ENCODE data around the gene PMAIP1.

The PMAIP1 gene

GRCh38 chr18:59941331-59941730 is 41.5 kb downstream of the PMAIP1 start:
- Histone ChIP-seq H3K4me1 (ENCODE audit: control insufficient read depth, insufficient read depth, low read length) (peaks cover 9% of the 10 kb centered on the region), H3K36me3 (ENCODE audit: insufficient read depth, low read length) (no peaks in the 10 kb centered on the region), H3K4me3 (ENCODE audit: low read length) (no peak overlapping the region), H3K9me3 (replicated peaks; ENCODE audit: low read length) (no peaks in the 10 kb centered on the region), H3K4me2 (ENCODE audit: low read length) (no peak overlapping the region), H3K27me3 (ENCODE audit: control insufficient read depth, insufficient read depth, low read length) (no peaks in the 10 kb centered on the region), H3K9ac (ENCODE audit: low read depth, low read length) (no peak overlapping the region)

DNA sequence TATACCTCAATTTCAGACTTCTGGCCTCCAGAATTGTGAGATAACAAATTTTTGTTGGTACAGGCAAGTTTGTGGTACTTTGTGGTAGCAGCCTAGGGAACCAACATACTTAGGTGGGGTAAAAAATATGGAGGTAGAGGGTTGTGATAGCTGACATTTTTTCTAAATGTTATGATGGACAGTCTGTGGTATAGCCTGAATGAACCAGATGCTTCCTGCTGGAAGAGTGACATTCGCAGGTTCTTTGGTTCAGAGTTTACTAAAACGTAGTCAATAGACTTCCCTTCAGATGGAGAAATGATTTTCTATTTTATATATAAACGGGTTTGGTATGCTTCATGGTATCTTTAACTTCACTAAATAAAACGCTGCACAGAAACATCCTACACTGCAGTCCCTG is 42.8 kb downstream of the PMAIP1 start:
- H3K9ac ChIP-seq (ENCODE audit: low read depth, low read length), result no peak overlapping the region
- no peak overlapping the region for H3K4me2 ChIP-seq (ENCODE audit: low read length)
- peaks cover 9% of the 10 kb centered on the region for H3K4me1 ChIP-seq (ENCODE audit: control insufficient read depth, insufficient read depth, low read length)
- no peaks in the 10 kb centered on the region for H3K27me3 ChIP-seq (ENCODE audit: control insufficient read depth, insufficient read depth, low read length)
- no peak overlapping the region for H3K4me3 ChIP-seq (ENCODE audit: low read length)
- no peaks in the 10 kb centered on the region for H3K36me3 ChIP-seq (ENCODE audit: insufficient read depth, low read length)
- no peaks in the 10 kb centered on the region for H3K9me3 ChIP-seq (replicated peaks; ENCODE audit: low read length)

GRCh38 chr18:59945544-59945943 is 45.7 kb downstream of the PMAIP1 start:
- Histone ChIP-seq H3K27me3 (ENCODE audit: control insufficient read depth, insufficient read depth, low read length) (no peaks in the 10 kb centered on the region), H3K9ac (ENCODE audit: low read depth, low read length) (no peak overlapping the region), H3K4me2 (ENCODE audit: low read length) (no peak overlapping the region), H3K36me3 (ENCODE audit: insufficient read depth, low read length) (no peaks in the 10 kb centered on the region), H3K4me1 (ENCODE audit: control insufficient read depth, insufficient read depth, low read length) (peaks cover 6% of the 10 kb centered on the region), H3K9me3 (replicated peaks; ENCODE audit: low read length) (no peaks in the 10 kb centered on the region), H3K4me3 (ENCODE audit: low read length) (no peak overlapping the region)

DNA sequence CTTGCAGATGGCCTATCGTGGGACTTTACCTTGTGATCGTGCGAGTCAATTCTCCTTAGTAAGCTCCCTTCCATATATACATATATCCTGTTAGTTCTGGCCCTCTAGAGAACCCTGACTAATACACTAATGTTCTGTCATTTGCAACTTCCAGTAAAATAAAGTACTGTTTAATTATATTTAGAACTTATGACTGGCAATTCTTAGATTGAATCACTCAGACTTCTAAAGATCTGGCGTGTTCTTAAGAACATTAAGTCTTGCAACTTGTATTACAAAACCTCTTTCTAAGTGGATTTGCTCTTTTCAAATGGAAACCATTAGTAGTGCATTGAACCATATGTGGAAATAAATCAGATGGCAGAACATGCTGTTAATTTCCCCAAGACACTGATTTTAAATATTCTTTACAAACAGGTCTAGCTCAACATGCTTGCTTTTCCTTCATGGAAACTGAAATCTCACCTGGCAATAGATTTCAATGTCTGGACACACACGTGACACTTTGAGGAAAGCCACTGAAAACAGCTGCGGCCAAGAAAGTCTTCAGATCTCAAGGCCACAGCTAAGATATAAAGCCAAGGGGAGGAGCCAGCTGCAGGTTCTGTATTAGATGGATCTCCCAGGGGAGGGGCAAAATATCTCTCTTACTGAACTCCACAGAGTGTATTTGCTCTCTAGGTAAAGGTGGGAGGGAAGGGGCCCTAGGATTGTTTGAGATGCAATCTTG is 50.6 kb downstream of the PMAIP1 start:
- no peaks in the 10 kb centered on the region for H3K27me3 ChIP-seq (ENCODE audit: control insufficient read depth, insufficient read depth, low read length)
- H3K36me3 ChIP-seq (ENCODE audit: insufficient read depth, low read length), result no peaks in the 10 kb centered on the region
- no peak overlapping the region for H3K4me3 ChIP-seq (ENCODE audit: low read length)
- no peak overlapping the region for H3K9ac ChIP-seq (ENCODE audit: low read depth, low read length)
- peaks cover 48% of the 10 kb centered on the region for H3K4me1 ChIP-seq (ENCODE audit: control insufficient read depth, insufficient read depth, low read length)
- H3K4me2 ChIP-seq (ENCODE audit: low read length), result no peak overlapping the region
- H3K9me3 ChIP-seq (replicated peaks; ENCODE audit: low read length), result no peaks in the 10 kb centered on the region

GRCh38 chr18:59951591-59951990 is 51.8 kb downstream of the PMAIP1 start:
- Histone ChIP-seq H3K4me1 (ENCODE audit: control insufficient read depth, insufficient read depth, low read length) (peaks cover 49% of the 10 kb centered on the region), H3K4me3 (ENCODE audit: low read length) (no peak overlapping the region), H3K27me3 (ENCODE audit: control insufficient read depth, insufficient read depth, low read length) (no peaks in the 10 kb centered on the region), H3K9me3 (replicated peaks; ENCODE audit: low read length) (no peaks in the 10 kb centered on the region), H3K4me2 (ENCODE audit: low read length) (no peak overlapping the region), H3K9ac (ENCODE audit: low read depth, low read length) (no peak overlapping the region), H3K36me3 (ENCODE audit: insufficient read depth, low read length) (no peaks in the 10 kb centered on the region)

DNA sequence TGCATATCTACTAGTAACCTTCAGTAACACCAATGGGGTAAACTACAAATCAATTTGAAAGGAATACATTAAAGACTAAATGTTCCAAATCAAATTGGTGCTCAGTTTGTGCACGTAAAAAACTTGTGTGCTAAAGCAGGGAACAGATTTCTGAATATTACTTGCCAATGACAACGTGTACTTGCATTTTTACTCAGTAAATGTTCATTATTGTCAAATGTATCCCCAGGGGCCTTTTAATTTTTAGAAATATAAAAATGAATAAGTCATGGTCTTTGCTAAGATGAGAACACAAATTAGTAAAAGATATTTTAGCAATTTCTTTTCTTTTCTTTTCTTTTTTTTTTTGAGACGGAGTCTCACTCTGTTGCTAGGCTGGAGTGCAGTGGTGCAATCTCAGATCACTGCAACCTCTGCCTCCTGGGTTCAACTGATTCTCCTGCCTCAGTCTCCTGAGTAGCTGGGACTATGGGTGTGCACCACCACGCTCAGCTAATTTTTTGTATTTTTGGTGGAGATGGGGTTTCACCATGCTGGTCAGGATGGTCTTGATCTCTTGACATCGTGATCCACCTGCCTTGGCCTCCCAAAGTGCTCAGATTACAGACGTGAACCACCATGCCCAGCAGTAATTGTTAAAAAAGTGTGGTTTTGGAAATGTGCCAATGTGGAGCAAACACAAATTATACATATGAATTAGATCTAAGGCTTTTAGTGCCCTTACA is 52.6 kb downstream of the PMAIP1 start:
- H3K27me3 ChIP-seq (ENCODE audit: control insufficient read depth, insufficient read depth, low read length), result no peaks in the 10 kb centered on the region
- H3K4me1 ChIP-seq (ENCODE audit: control insufficient read depth, insufficient read depth, low read length), result peaks cover 49% of the 10 kb centered on the region
- H3K36me3 ChIP-seq (ENCODE audit: insufficient read depth, low read length), result no peaks in the 10 kb centered on the region
- H3K4me2 ChIP-seq (ENCODE audit: low read length), result no peak overlapping the region
- no peak overlapping the region for H3K4me3 ChIP-seq (ENCODE audit: low read length)
- H3K9ac ChIP-seq (ENCODE audit: low read depth, low read length), result no peak overlapping the region
- H3K9me3 ChIP-seq (replicated peaks; ENCODE audit: low read length), result no peaks in the 10 kb centered on the region

Measured in skeletal muscle satellite cell (primary cell).